Activated effector memory CD4-positive, alpha-beta T cell treated with anti-CD3 and anti-CD28 coated beads, Interleukin-2, amount 50 U/mL, for 16 hours (primary cell): ENCODE results near the gene MSI2.

ENCODE experiments used
- DNase-seq: peaks from one replicate; pipeline ENCODE4 v3.0.0-alpha.2; 2020

MSI2 gene

DNA sequence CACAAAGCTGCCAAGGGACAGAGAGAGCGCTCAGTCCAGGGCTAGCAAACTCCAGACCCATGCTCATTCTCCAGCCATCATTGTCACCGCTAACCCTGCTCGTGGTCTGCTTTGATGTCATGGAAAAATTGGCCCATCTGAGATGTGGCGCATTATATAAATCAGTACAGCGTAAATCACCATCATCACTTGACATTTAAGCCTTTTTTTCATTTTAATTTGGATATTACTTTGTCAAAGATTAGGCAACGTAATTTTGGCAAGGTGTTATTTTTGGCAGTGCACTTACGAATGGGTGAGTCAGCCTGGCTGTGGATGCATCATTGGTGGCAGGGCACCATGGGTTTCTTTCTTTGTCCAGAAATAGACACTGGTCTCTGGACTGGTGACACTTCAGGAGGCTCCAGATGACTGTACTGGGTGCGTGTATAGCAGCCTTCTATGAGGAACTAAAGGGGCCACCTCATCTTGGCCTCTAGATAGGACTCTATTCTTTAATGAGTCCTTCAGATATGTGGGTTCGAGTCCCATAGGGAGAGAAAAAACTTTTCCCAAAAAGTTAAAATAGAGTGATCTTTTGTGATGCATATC is 166.3 kb downstream of the MSI2 start:
- no peak for DNase-seq

GRCh38 chr17:57423541-57423940 is 167.2 kb downstream of the MSI2 start:
- no peak for DNase-seq

DNA sequence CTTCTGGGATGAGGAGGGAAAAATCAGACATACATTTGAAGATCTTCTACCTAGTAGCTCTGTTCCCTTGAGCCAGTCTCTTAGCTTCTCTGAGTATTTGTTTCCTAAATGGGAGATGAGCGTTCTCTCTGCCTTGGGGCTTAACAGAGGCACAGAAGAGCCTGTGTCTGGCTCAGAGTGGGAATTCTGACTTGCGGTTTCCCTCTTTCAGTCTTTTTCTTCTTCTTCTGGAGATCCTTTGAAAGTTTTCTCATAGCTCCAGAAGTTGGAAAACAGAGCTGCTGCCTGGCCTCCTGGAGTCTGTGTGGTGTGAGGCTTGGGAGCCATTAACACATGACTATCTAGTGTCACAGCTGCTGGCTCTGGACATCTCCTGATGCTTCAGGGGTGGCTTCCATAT is 167.9 kb downstream of the MSI2 start:
- no peak for DNase-seq

DNA sequence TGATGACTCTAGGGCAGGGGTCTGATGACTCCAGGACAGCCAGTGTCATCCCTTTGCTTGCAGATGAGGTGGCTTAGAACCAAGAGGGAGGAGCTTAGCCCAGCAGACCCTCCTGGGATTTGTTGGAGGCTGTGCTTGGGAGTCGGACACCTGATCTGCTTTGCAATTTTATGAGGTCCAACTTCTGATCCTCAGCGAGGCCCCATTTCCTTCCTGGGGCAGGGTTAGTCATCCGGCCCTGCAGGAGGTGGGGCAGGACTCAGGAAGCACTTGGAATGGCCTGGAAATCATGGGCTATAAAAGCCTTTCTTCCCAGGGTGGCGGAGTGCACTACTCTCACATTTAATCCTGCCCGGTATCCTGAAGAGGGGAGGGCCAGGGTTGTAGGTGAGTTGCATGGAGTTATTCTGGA is 168.5 kb downstream of the MSI2 start:
- no peak for DNase-seq

GRCh38 chr17:57425431-57425830 is 169.1 kb downstream of the MSI2 start:
- no peak for DNase-seq

- DNase-seq, result no peak
These were observed 169.9 kb downstream of the MSI2 start for GRCh38 chr17:57425903-57426880.

- no peak for DNase-seq
These were observed 173.6 kb downstream of the MSI2 start for GRCh38 chr17:57429966-57430365.

- DNase-seq, result no peak
These were observed 175.1 kb downstream of the MSI2 start for GRCh38 chr17:57431415-57431814.

GRCh38 chr17:57432507-57433277 is 176.4 kb downstream of the MSI2 start:
- DNase-seq, result no peak

GRCh38 chr17:57433452-57433851 is 177.1 kb downstream of the MSI2 start:
- DNase-seq, result no peak

GRCh38 chr17:57434361-57434760 is 178.0 kb downstream of the MSI2 start:
- no peak for DNase-seq

DNA sequence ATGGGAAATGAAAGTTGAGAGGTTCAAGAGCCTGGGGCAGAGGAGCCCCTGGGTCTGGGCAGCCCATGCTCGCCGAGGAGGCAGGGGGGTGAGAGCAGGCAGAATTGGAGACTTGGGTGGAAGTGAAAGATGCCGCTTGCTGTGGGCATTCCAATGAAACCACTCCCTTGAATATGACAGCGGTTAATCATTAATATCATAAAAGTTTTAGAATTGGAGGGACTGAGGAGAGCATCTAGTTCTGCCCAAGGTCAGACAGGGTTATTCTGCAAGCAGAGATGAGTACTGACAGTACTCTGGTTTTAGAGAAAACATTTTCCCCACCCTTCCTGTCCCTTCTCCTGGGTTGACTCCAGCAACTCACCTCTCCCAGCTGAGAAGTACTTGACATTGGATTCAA is 180.2 kb downstream of the MSI2 start:
- DNase-seq, result no peak

- no peak for DNase-seq
These were observed 181.9 kb downstream of the MSI2 start for GRCh38 chr17:57438066-57438731.

GRCh38 chr17:57439651-57440050 is 183.3 kb downstream of the MSI2 start:
- DNase-seq, result no peak

DNA sequence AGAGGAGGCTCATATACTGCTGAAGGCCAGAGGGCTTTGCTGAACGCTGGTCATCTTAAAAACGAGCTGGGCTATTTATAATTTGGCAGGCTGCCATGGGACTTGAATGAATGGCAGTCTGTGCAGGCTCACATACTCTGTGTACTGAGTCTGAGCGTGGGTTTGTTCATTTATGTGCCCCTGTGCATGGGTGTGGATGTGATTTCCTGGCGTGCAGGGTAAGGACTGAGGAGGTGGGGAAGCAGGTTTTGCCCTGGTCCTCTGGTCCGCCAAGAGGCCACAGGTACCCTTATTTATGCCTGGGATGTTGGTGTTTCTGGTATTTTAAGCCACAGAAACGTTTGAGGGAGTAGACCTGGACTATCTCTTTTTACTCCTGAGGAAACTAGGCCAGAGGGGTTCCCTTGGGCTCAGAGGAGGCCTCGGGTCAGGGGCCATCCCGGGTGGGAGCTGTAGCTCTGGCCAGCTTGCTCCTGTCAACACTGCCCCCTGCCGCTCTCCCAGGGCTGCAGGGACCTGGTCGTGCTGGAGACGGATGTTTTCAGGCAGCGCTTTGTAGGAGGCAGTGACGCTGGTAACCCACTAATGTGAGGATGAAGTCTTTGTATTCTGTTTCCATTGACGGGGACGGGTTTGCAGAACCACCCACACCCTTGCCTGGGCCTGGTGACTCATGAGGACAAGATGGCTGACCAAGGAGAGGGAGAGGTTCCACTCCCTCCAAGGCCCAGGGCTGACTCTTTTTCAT is 184.4 kb downstream of the MSI2 start:
- DNase-seq, result peak; percentile 90

DNA sequence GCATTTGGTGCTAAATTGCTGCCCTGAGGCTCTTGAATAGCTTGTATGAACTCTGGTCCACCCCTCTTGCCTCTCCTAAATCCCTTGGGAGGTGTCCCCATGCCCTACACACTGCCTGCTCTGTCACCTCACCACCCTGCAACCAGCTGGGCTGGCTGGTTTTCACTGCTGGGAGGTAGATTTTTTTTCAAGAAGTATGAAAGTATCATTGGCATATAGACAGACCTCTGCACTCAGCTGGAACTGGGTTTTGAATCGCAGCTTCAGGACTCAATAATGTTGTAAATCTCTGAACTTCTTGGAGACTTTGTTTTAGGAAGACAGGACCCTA is 184.9 kb downstream of the MSI2 start:
- no peak for DNase-seq

DNA sequence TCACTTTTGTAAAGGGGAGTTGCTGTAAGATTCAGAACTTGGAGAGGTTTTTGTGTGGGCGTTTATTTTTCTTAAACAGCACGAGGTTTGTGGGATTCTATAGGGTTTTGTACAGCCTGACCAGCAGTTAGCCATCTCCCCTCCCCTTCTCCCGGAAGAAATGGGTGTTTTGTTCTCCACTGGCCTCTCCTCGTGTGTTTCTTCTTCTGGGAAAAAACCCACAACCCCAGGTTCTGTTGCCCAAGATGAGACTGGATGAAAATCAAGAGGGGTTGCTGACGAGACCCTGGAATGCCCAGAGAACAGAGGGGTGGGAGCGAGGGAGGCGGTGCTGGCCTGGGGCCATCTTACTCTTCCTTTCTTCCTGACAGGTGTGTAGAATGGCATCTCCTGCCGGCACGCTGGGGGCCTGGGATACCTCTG is 186.1 kb downstream of the MSI2 start:
- no peak for DNase-seq

DNA sequence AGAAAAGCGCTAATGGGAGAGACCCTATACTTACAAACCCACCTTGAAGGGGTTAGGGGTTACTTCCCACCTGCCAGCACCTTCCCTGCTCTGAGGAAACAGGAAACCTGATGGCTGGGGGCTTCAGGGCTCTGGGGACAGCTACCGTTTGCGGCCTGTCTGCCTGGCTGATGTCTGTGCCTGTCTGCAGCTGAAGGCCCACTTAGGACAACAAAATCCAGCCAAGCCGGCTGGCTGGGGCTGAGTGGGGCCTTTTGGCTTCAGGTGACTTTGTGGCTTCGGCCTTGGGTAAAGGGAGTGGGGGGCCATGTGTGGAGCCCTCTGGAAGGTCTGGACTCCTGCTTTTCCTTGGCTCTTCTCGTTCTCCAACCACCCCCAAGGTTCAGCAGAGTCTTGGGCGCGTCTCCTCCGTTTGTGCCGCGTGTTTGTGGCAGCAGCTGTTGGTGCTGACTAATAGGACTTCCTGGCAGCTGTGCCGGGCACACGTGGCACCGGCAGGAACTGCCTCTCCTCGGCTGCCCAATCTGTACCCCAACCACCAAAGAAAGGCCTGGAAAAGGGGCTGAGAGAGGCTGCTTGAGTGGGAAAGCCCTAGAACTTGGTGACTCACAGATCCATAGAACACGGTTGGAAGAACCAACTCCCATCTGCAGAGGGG is 186.7 kb downstream of the MSI2 start:
- peak; percentile 83 for DNase-seq

- no peak for DNase-seq
These were observed 187.5 kb downstream of the MSI2 start for GRCh38 chr17:57443781-57444180.

DNA sequence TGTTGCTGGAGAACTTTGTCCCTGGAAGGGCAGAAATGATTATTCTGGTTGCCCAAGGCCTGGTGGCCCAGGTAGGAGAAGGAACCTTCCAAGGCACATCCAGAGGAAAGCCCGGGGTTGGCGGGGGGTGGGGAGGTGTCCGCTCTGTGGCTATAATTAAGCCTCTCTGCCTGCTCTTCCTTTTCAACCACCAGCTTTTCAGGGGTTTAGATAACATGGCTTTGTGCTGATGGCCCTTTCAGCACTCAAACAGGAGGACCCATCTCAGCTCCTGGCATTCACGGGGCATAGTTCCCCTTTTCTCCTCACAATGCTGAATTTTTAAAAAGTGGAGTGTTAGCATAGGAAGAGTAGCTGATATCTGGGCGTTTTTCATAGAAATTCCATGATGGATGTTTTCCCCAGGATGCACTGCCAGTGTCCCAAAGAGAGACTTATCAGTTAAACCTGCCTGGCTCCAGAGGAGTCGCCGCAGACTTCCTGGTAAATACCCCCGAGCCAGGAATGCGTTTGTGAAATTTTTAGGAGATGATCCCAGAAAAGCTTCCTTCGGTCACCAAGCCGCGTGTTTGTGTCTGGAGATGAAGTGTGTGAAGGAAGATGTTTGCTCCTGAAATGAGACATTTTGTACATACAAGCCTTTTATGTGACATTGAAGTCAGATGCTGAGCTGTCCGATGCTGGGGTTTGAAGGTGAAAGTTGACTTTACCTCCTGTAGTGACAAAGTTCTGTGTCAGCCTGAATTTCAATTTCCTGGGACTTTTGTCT is 188.5 kb downstream of the MSI2 start:
- DNase-seq, result no peak
